ENCODE measurements around the gene RAI1. TPM values are rescaled to one million over a fixed set of nuclear protein-coding genes. Genes with fewer than 3 reads are reported as not detected.

The RAI1 gene
- total and polyA plus RNA-seq, 2 of the 13 experiments (the other 11 are each of a cell fraction or from before 2014, with no cell fraction given) = 3.4 to 5.2 TPM

- no peak for TF ChIP-seq ZHX1 (CRISPR knock-in tag; IDR thresholded peaks at IDR 0.05; ENCODE audit: low read depth)
- TF ChIP-seq ZBTB33 (CRISPR knock-in tag; IDR thresholded peaks at IDR 0.05) = no peak
- no peak for TF ChIP-seq NFATC3 (CRISPR knock-in tag; IDR thresholded peaks at IDR 0.05)
- 0 out of 2 replicates have a peak, but pooled peaks have one; percentile 12 for TF ChIP-seq ARID4A (CRISPR knock-in tag; IDR thresholded peaks at IDR 0.05; ENCODE audit: borderline replicate concordance)
- no peak for TF ChIP-seq LCORL (IDR thresholded peaks at IDR 0.05)
- 0 out of 2 replicates have a peak, but pooled peaks have one; percentile 37 for TF ChIP-seq LCORL (CRISPR knock-in tag; IDR thresholded peaks at IDR 0.05)
- peak; percentile 31 for TF ChIP-seq HNRNPK (IDR thresholded peaks at IDR 0.05; ENCODE audit: low read depth, low read length, poor library complexity, severe bottlenecking)
- TF ChIP-seq HOXA3 (CRISPR knock-in tag; IDR thresholded peaks at IDR 0.05) = no peak; the same call in 1 of the 2 replicates
- TF ChIP-seq SOX6 (IDR thresholded peaks at IDR 0.05) = no peak
- TF ChIP-seq SOX6 (CRISPR knock-in tag; IDR thresholded peaks at IDR 0.05) = no peak
- TF ChIP-seq ZNF740 (CRISPR knock-in tag; IDR thresholded peaks at IDR 0.05) = no peak
- no peak for TF ChIP-seq PRDM10 (CRISPR knock-in tag; IDR thresholded peaks at IDR 0.05; ENCODE audit: low read depth)
- no peak for TF ChIP-seq ZSCAN30 (CRISPR knock-in tag; IDR thresholded peaks at IDR 0.05)
- TF ChIP-seq ZNF724P (CRISPR knock-in tag; IDR thresholded peaks at IDR 0.05; ENCODE audit: borderline replicate concordance) = no peak
- no peak for TF ChIP-seq ZNF180 (CRISPR knock-in tag; IDR thresholded peaks at IDR 0.05; ENCODE audit: borderline replicate concordance, low read depth)
- no peak for TF ChIP-seq FOXA1 (IDR thresholded peaks at IDR 0.05)
- TF ChIP-seq FOXA1 (CRISPR knock-in tag; IDR thresholded peaks at IDR 0.05) = no peak
These were observed 11.6 kb upstream of the RAI1 start (continued) for GRCh38 chr17:17669580-17670235.

Data from HepG2 (cell line).